Hematopoietic multipotent progenitor cell treated with erythropoietin and hydrocortisone succinate and interleukin-3 and kit ligand, for 6 days (in vitro differentiated cells): ENCODE results near the gene ABHD17A.
"Not testable (repeated sequence)": the region's sequence is repeated elsewhere in the genome, so short reads cannot be mapped to it uniquely, and the experiment has no call there.

Source experiments
- DNase-seq: peaks from one replicate; pipeline ENCODE4 v3.0.0-alpha.2; 2015

Gene ABHD17A

GRCh38 chr19:1879982-1880381, 5.3 kb downstream of the ABHD17A start:
- not testable (repeated sequence) for DNase-seq

- not testable (repeated sequence) for DNase-seq
Measured at GRCh38 chr19:1878583-1878982, 6.7 kb downstream of the ABHD17A start.

- not testable (repeated sequence) for DNase-seq
Measured at GRCh38 chr19:1877280-1877660, 8.0 kb downstream of the ABHD17A start.

- DNase-seq: not testable (repeated sequence)
Measured at GRCh38 chr19:1876496-1877279, 8.6 kb downstream of the ABHD17A start.

GRCh38 chr19:1875646-1876495, 9.4 kb downstream of the ABHD17A start:
- DNase-seq: peak; percentile 96

GRCh38 chr19:1875265-1875645, 10.0 kb downstream of the ABHD17A start:
- peak; percentile 42 for DNase-seq

GRCh38 chr19:1874554-1875185, 10.6 kb downstream of the ABHD17A start:
- peak; percentile 80 for DNase-seq

GRCh38 chr19:1873524-1874473, 11.5 kb downstream of the ABHD17A start:
- DNase-seq: peak; percentile 11

GRCh38 chr19:1872807-1873523, 12.3 kb downstream of the ABHD17A start:
- DNase-seq: no peak

GRCh38 chr19:1871630-1872029, 13.7 kb downstream of the ABHD17A start:
- DNase-seq: no peak

- DNase-seq: no peak
Measured at GRCh38 chr19:1871140-1871597, 14.1 kb downstream of the ABHD17A start.

GRCh38 chr19:1868971-1869370, 16.3 kb downstream of the ABHD17A start:
- DNase-seq: no peak

- DNase-seq: no peak
Measured at GRCh38 chr19:1867349-1867724, 18.0 kb downstream of the ABHD17A start.

- no peak for DNase-seq
Measured at GRCh38 chr19:1866693-1867348, 18.5 kb downstream of the ABHD17A start.

GRCh38 chr19:1865172-1866010, 19.9 kb downstream of the ABHD17A start:
- peak; percentile 15 for DNase-seq

- peak; percentile 87 for DNase-seq
Measured at GRCh38 chr19:1864480-1865171, 20.7 kb downstream of the ABHD17A start.

GRCh38 chr19:1863638-1864479, 21.4 kb downstream of the ABHD17A start:
- peak; percentile 96 for DNase-seq

- no peak for DNase-seq
Measured at GRCh38 chr19:1863328-1863637, 22.0 kb downstream of the ABHD17A start, which contains the start of gene KLF16. TSS of gene KLF16 (minus strand) at chr19:1863579. CDS start at chr19:1863497, 82 bp downstream.
